T-cell (primary cell): ENCODE results near the gene NSUN3. TPM values are rescaled to one million over a fixed set of nuclear protein-coding genes. Genes with fewer than 3 reads are reported as not detected.

Experiments used
- ATAC-seq, 4 experiments: fragments of 200-7000 bp in 3 of 4; fragments of 150-1000 bp in 1 of 4; cut with Tn5 transposase; replicated peaks in 1 of 4; 1 replicate in 3 of 4; 2 replicates in 1 of 4; pipeline ENCODE4 v1.10.0; 2021; ENCODE audit warnings: moderate library complexity in 3 of 4, mild to moderate bottlenecking in 2 of 4, moderate number of reproducible peaks in 1 of 4
- CTCF ChIA-PET, 2 donors: fragments of 300-600 bp; sonication (Branson Sonifier 250); formaldehyde crosslinking; loops; one replicate each; lab custom pipeline; 2022; ENCODE audit warnings: antibody characterized with exemption in 2 of 2; lab: Charles Lee
- POLR2A ChIA-PET, 2 donors: fragments of 300-600 bp; sonication (Branson Sonifier 250); formaldehyde crosslinking; loops; one replicate each; lab custom pipeline; 2022; ENCODE audit warnings: antibody characterized with exemption in 2 of 2; lab: Charles Lee
- DNase-seq, 35 experiments: peaks; one replicate each; pipeline versions ENCODE4 v3.0.0 to v3.0.0-alpha.2; 2013 to 2023
- H3K27ac ChIP-seq: one replicate; pipeline ENCODE4 v1.5.1; 2013; ENCODE audit warnings: low read length
- H3K27me3 ChIP-seq, 2 experiments: replicated peaks in 1 of 2; 1 replicate in 1 of 2; 2 replicates in 1 of 2; pipeline versions ENCODE4 v1.6.1 to v1.7.0; 2013; ENCODE audit warnings: low read length in 1 of 2, mixed read lengths in 1 of 2; ENCODE audit not compliant: control insufficient read depth in 2 of 2, insufficient read depth in 2 of 2; ENCODE audit errors: extremely low read depth in 1 of 2
- H3K36me3 ChIP-seq, 2 donors: 1 replicate in 1 of 2; 2 replicates in 1 of 2; pipeline versions ENCODE4 v1.6.1 to v1.7.0; 2013; ENCODE audit warnings: low read length in 1 of 2; ENCODE audit not compliant: control insufficient read depth in 2 of 2, insufficient read depth in 1 of 2; ENCODE audit errors: extremely low read depth in 1 of 2
- H3K4me1 ChIP-seq, 2 experiments: 1 replicate in 1 of 2; 2 replicates in 1 of 2; pipeline versions ENCODE4 v1.6.1 to v1.7.0; 2013; ENCODE audit warnings: low read length in 2 of 2, mixed read lengths in 1 of 2; ENCODE audit not compliant: insufficient read depth in 2 of 2, control insufficient read depth in 1 of 2; ENCODE audit errors: extremely low read depth in 1 of 2
- H3K4me3 ChIP-seq, 2 donors: 1 replicate in 1 of 2; 2 replicates in 1 of 2; pipeline versions ENCODE4 v1.5.1 to v1.7.0; 2013; ENCODE audit warnings: mild to moderate bottlenecking in 2 of 2, low read length in 1 of 2, moderate library complexity in 1 of 2; ENCODE audit not compliant: control insufficient read depth in 1 of 2; ENCODE audit errors: extremely low read depth in 1 of 2
- H3K9me3 ChIP-seq: 2 replicates; pipeline ENCODE4 v1.7.0; 2013
- H3K27ac Mint-ChIP-seq, 2 donors: one replicate each; pipeline ENCODE4 v1.8.0; 2020 to 2021; ENCODE audit warnings: mild to moderate bottlenecking in 2 of 2, mixed read lengths in 2 of 2
- H3K27me3 Mint-ChIP-seq, 2 donors: one replicate each; pipeline ENCODE4 v1.8.0; 2021 to 2022; ENCODE audit warnings: mixed read lengths in 2 of 2
- H3K36me3 Mint-ChIP-seq: one replicate; pipeline ENCODE4 v1.8.0; 2021; ENCODE audit warnings: mixed read lengths
- H3K4me1 Mint-ChIP-seq, 3 donors: one replicate each; pipeline ENCODE4 v1.8.0; 2020 to 2022; ENCODE audit warnings: mixed read lengths in 3 of 3, mild to moderate bottlenecking in 1 of 3
- H3K4me3 Mint-ChIP-seq, 3 donors: one replicate each; pipeline ENCODE4 v1.8.0; 2020 to 2022; ENCODE audit warnings: mild to moderate bottlenecking in 3 of 3, mixed read lengths in 3 of 3, moderate library complexity in 3 of 3
- H3K9me3 Mint-ChIP-seq, 3 donors: one replicate each; pipeline ENCODE4 v1.8.0; 2020 to 2022; ENCODE audit warnings: mixed read lengths in 3 of 3
- WGBS: methylation state at CpG from one replicate; pipeline ENCODE4 v1.1.5; 2013; ENCODE audit warnings: missing lambda C conversion rate; ENCODE audit not compliant: insufficient coverage; 5-methylcytosine and 5-hydroxymethylcytosine counted together
- total RNA-seq, 35 experiments: library from RNA in 6 of 35; stranded (reverse) in 6 of 35; fragments of 120-200 nt in 1 of 35; gene quantifications; one replicate each; pipeline versions ENCODE4 v1.2.1 to v1.2.4 and lab custom pipeline; 2013 to 2026

Gene NSUN3
- total RNA-seq, 5 donors from 2014 or later (not counting 1 experiment from before 2014, with no cell fraction given): 15.8 to 20.0 (median 18.4) TPM

DNA sequence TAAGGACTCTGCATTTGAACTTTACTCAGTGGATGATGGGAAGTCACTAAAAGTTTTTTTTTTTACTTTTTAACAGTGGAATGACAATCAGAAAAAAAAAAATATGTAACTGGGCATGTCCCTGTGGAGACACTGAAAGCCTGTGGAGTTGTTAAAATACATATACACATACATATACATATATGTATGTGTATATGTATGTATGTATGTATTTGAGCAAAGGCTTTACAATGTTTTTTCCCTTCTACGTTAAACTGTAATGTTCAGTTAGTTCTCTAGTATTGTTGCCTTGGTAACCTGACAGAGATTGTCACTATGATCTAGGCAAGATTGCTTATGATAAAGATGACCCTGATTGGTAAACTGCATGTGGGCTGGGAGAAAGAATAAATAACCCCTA lies 30.3 kb downstream of the NSUN3 start:
- Mint-ChIP-seq H3K27ac (no peak overlapping the region), H3K4me3 (no peak overlapping the region), H3K4me1 (no peaks in the 10 kb centered on the region), H3K27me3 (no peaks in the 10 kb centered on the region), H3K9me3 (no peaks in the 10 kb centered on the region), H3K36me3 (peaks cover 68% of the 10 kb centered on the region)
- WGBS: 80% methylated on average over 1 of the region's 1 CpG
- H3K27me3 ChIP-seq: no peaks in the 10 kb centered on the region
- ATAC-seq (no peak), DNase-seq (no peak)
- H3K9me3 ChIP-seq: no peaks in the 10 kb centered on the region
- ChIA-PET CTCF (no interaction called here), POLR2A (no interaction called here)
- H3K36me3 ChIP-seq: peaks cover 5 to 67% of the 10 kb centered on the region in 2 donors
- no peaks in the 10 kb centered on the region for H3K4me1 ChIP-seq
- H3K27ac ChIP-seq: no peak overlapping the region
- no peak overlapping the region for H3K4me3 ChIP-seq

DNA sequence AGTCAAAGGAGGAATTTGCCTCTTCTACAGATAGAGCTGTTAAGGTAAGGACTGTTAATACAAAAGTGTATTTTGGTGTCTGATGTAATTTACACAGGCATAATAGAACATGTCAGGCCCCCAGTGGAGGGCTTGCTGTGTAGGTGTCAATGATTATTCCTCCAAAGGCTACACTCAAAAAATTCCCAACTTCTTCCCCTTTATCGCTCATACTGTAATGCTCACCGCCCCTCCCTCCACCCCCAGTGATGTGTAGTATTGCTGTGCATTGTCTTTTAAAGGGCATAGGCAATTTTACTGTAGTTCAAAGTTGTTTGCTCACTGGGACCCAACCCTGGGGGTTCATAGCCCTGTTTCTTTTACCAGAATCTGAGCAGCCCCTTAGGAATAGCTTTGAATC lies 32.2 kb downstream of the NSUN3 start:
- POLR2A ChIA-PET: interaction anchor here in 1 of 2 donors (0.6 kb wide), 1 partner anchor 105 kb away, joined by 4 read pairs; no protein-coding TSS in a partner anchor
- peaks cover 68% of the 10 kb centered on the region for H3K36me3 Mint-ChIP-seq
- CTCF ChIA-PET: interaction anchor here (0.6 kb wide), 2 partner anchors 29 to 92 kb away, joined by 3 to 5 read pairs; no protein-coding TSS in a partner anchor

GRCh38 chr3:94098452-94098851 lies 35.6 kb downstream of the NSUN3 start:
- Mint-ChIP-seq H3K4me3 (no peak overlapping the region), H3K9me3 (no peaks in the 10 kb centered on the region), H3K27ac (no peak overlapping the region), H3K4me1 (no peaks in the 10 kb centered on the region), H3K27me3 (no peaks in the 10 kb centered on the region), H3K36me3 (peaks cover 56% of the 10 kb centered on the region)
- H3K27ac ChIP-seq: no peak overlapping the region
- ChIA-PET CTCF (no interaction called here), POLR2A (no interaction called here)
- peaks cover 5 to 66% of the 10 kb centered on the region in 2 donors for H3K36me3 ChIP-seq
- no CpG with 5 or more reads among the region's 3 CpGs for WGBS
- DNase-seq (no peak), ATAC-seq (no peak)
- no peaks in the 10 kb centered on the region for H3K9me3 ChIP-seq
- H3K4me3 ChIP-seq: no peak overlapping the region
- no peaks in the 10 kb centered on the region for H3K27me3 ChIP-seq
- H3K4me1 ChIP-seq: no peaks in the 10 kb centered on the region

More for the DNA sequence above, 32.2 kb downstream of the NSUN3 start:
- Mint-ChIP-seq H3K27ac (no peak overlapping the region), H3K4me1 (no peaks in the 10 kb centered on the region), H3K27me3 (no peaks in the 10 kb centered on the region), H3K4me3 (no peak overlapping the region), H3K9me3 (no peaks in the 10 kb centered on the region)
- H3K9me3 ChIP-seq: no peaks in the 10 kb centered on the region
- no peak overlapping the region for H3K27ac ChIP-seq
- DNase-seq: no peak
- peaks cover 5 to 76% of the 10 kb centered on the region in 2 donors for H3K36me3 ChIP-seq
- no CpG with 5 or more reads among the region's 2 CpGs for WGBS
- no peak overlapping the region for H3K4me3 ChIP-seq
- no peak for ATAC-seq
- no peaks in the 10 kb centered on the region for H3K27me3 ChIP-seq
- no peaks in the 10 kb centered on the region for H3K4me1 ChIP-seq

GRCh38 chr3:94099311-94099710 lies 36.5 kb downstream of the NSUN3 start:
- DNase-seq (no peak), ATAC-seq (no peak)
- no peak overlapping the region for H3K4me3 Mint-ChIP-seq
- Histone ChIP-seq H3K9me3 (no peaks in the 10 kb centered on the region), H3K36me3 (peaks cover 5 to 64% of the 10 kb centered on the region in 2 donors), H3K4me3 (no peak overlapping the region), H3K27ac (no peak overlapping the region), H3K27me3 (no peaks in the 10 kb centered on the region), H3K4me1 (no peaks in the 10 kb centered on the region)
- no peaks in the 10 kb centered on the region for H3K27me3 Mint-ChIP-seq
- H3K9me3 Mint-ChIP-seq: no peaks in the 10 kb centered on the region
- H3K36me3 Mint-ChIP-seq: peaks cover 55% of the 10 kb centered on the region
- ChIA-PET CTCF (interaction anchor here in 1 of 2 donors (1.2 kb wide), 1 partner anchor 16 kb away, joined by 3 read pairs; no protein-coding TSS in a partner anchor), POLR2A (interaction anchor here in 1 of 2 donors (0.5 kb wide), 1 partner anchor 115 kb away, joined by 3 read pairs; no protein-coding TSS in a partner anchor)
- H3K4me1 Mint-ChIP-seq: no peaks in the 10 kb centered on the region
- WGBS: no CpG with 5 or more reads among the region's 1 CpG
- H3K27ac Mint-ChIP-seq: peak overlapping the region in 1 of 2 donors; percentile 1

DNA sequence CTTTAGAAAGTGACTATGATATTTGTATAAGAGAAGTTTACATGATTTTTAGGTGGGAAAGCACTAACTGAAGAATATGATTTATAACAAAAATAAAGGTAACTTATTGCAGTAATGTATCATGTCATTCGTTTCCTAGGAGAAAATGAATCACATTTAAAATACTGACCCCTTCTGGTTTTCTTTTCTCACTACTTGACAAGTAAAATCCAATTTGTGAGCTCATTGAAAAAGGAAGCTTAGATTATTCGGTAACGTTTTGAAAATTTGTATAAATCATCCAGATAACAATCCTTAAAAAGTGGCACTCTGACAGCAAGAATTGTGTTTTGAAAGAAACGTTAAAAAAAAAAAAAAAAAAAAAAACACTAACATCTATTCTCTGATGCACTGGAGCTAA lies 39.0 kb downstream of the NSUN3 start:
- DNase-seq (no peak), ATAC-seq (no peak)
- no peaks in the 10 kb centered on the region for H3K4me1 ChIP-seq
- WGBS: no CpG with 5 or more reads among the region's 4 CpGs
- Mint-ChIP-seq H3K4me3 (no peak overlapping the region), H3K27me3 (no peaks in the 10 kb centered on the region), H3K4me1 (no peaks in the 10 kb centered on the region), H3K27ac (no peak overlapping the region), H3K36me3 (peaks cover 43% of the 10 kb centered on the region), H3K9me3 (no peaks in the 10 kb centered on the region)
- no peaks in the 10 kb centered on the region for H3K27me3 ChIP-seq
- CTCF ChIA-PET: interaction anchor here (0.6 to 0.7 kb wide), 3 partner anchors 39 to 94 kb away, joined by 3 to 4 read pairs (median 3); partner anchors contain the start of genes DHFR2 (in 1 of the 2) and NSUN3 (in 1 of the 2)
- no peaks in the 10 kb centered on the region for H3K9me3 ChIP-seq
- H3K4me3 ChIP-seq: no peak overlapping the region
- POLR2A ChIA-PET: interaction anchor here in 1 of 2 donors (0.7 kb wide), 1 partner anchor 39 kb away, joined by 16 read pairs; the partner anchor contains the start of genes DHFR2 and NSUN3
- peaks cover under 1 to 51% of the 10 kb centered on the region in 2 donors for H3K36me3 ChIP-seq
- no peak overlapping the region for H3K27ac ChIP-seq

- Histone ChIP-seq H3K36me3 (peaks cover 5 to 29% of the 10 kb centered on the region in 2 donors), H3K27me3 (no peaks in the 10 kb centered on the region), H3K4me3 (no peak overlapping the region), H3K4me1 (no peaks in the 10 kb centered on the region), H3K9me3 (no peaks in the 10 kb centered on the region), H3K27ac (no peak overlapping the region)
- H3K4me1 Mint-ChIP-seq: no peaks in the 10 kb centered on the region
- no peak for ATAC-seq
- no peaks in the 10 kb centered on the region for H3K27me3 Mint-ChIP-seq
- H3K27ac Mint-ChIP-seq: no peak overlapping the region
- H3K4me3 Mint-ChIP-seq: no peak overlapping the region
- H3K36me3 Mint-ChIP-seq: peaks cover 34% of the 10 kb centered on the region
- ChIA-PET POLR2A (no interaction called here), CTCF (no interaction called here)
- no peaks in the 10 kb centered on the region for H3K9me3 Mint-ChIP-seq
- WGBS: 93% methylated on average over 3 of the region's 5 CpGs
- no peak for DNase-seq
Measured at GRCh38 chr3:94106268-94106667, 43.4 kb downstream of the NSUN3 start.
